Skeletal muscle cell (primary cell): Measurements from ENCODE around the gene GAB1.

Source experiments
- DNase-seq: peaks from one replicate; pipeline ENCODE4 v3.0.0-alpha.2; 2010; ENCODE audit warnings: low read depth
- H3K4me3 ChIP-seq: 2 replicates; pipeline ENCODE4 v1.5.1; 2011; ENCODE audit warnings: low read depth, mild to moderate bottlenecking, control low read depth, low read length, moderate library complexity

GAB1 gene

GRCh38 chr4:143441678-143442077, 105.0 kb downstream of the GAB1 start:
- H3K4me3 ChIP-seq, result no peak overlapping the region
- DNase-seq, result no peak

- no peak overlapping the region for H3K4me3 ChIP-seq
- no peak for DNase-seq
Measured at GRCh38 chr4:143443728-143444127, 107.1 kb downstream of the GAB1 start.

- DNase-seq, result no peak
Measured at GRCh38 chr4:143451186-143451585, 114.5 kb downstream of the GAB1 start.

GRCh38 chr4:143455211-143455610, 118.5 kb downstream of the GAB1 start:
- no peak for DNase-seq

More at GRCh38 chr4:143451186-143451585, 114.5 kb downstream of the GAB1 start:
- no peak overlapping the region for H3K4me3 ChIP-seq

GRCh38 chr4:143458966-143459365, 122.3 kb downstream of the GAB1 start:
- no peak for DNase-seq
- no peak overlapping the region for H3K4me3 ChIP-seq

More at GRCh38 chr4:143455211-143455610, 118.5 kb downstream of the GAB1 start:
- no peak overlapping the region for H3K4me3 ChIP-seq

GRCh38 chr4:143473334-143474126, 136.9 kb downstream of the GAB1 start:
- H3K4me3 ChIP-seq, result no peak overlapping the region
- no peak for DNase-seq

- DNase-seq, result no peak
- H3K4me3 ChIP-seq, result no peak overlapping the region
Measured at GRCh38 chr4:143477487-143477886, 140.8 kb downstream of the GAB1 start.

GRCh38 chr4:143481361-143481760, 144.7 kb downstream of the GAB1 start:
- no peak overlapping the region for H3K4me3 ChIP-seq
- DNase-seq, result no peak

- no peak overlapping the region for H3K4me3 ChIP-seq
- DNase-seq, result peak; percentile 13
Measured at GRCh38 chr4:143482840-143483239, 146.2 kb downstream of the GAB1 start.

- no peak for DNase-seq
- no peak overlapping the region for H3K4me3 ChIP-seq
Measured at GRCh38 chr4:143486314-143486713, 149.6 kb downstream of the GAB1 start.

- H3K4me3 ChIP-seq, result no peak overlapping the region
- DNase-seq, result no peak
Measured at GRCh38 chr4:143488687-143489086, 152.0 kb downstream of the GAB1 start.

- H3K4me3 ChIP-seq, result no peak overlapping the region
- no peak for DNase-seq
Measured at GRCh38 chr4:143489106-143489505, 152.4 kb downstream of the GAB1 start.

- DNase-seq, result no peak
- no peak overlapping the region for H3K4me3 ChIP-seq
Measured at GRCh38 chr4:143498021-143498420, 161.3 kb downstream of the GAB1 start.

GRCh38 chr4:143502231-143502630, 165.6 kb downstream of the GAB1 start:
- DNase-seq, result no peak
- no peak overlapping the region for H3K4me3 ChIP-seq

- no peak for DNase-seq
- no peak overlapping the region for H3K4me3 ChIP-seq
Measured at GRCh38 chr4:143506031-143506430, 169.4 kb downstream of the GAB1 start.

GRCh38 chr4:143511906-143512305, 175.2 kb downstream of the GAB1 start:
- DNase-seq, result no peak
- H3K4me3 ChIP-seq, result no peak overlapping the region

- DNase-seq, result no peak
Measured at GRCh38 chr4:143512978-143513313, 176.3 kb downstream of the GAB1 start.

GRCh38 chr4:143513314-143514168, 176.9 kb downstream of the GAB1 start, which contains the start of gene SMARCA5:
TSS of gene SMARCA5 (plus strand) at chr4:143513702. CDS start at chr4:143513925, 223 bp downstream.
- H3K4me3 ChIP-seq, result peak within 1 kb of the TSS; percentile 93
- peak; percentile 94 for DNase-seq

More at GRCh38 chr4:143512978-143513313, 176.3 kb downstream of the GAB1 start:
- H3K4me3 ChIP-seq, result peak overlapping the region; percentile 93

- H3K4me3 ChIP-seq, result peak overlapping the region; percentile 93
Measured at GRCh38 chr4:143514169-143514495, 177.5 kb downstream of the GAB1 start.

GRCh38 chr4:143514497-143514896, 177.8 kb downstream of the GAB1 start:
- peak; percentile 32 for DNase-seq
- H3K4me3 ChIP-seq, result peak overlapping the region; percentile 93

More at GRCh38 chr4:143514169-143514495, 177.5 kb downstream of the GAB1 start:
- no peak for DNase-seq
